GM21717 (cell line): ENCODE results near the gene SLC7A1.

Source experiments
- ATAC-seq: cut with Tn5 transposase; IDR thresholded peaks from one replicate; pipeline ENCODE4 v1.9.1; 2021; ENCODE audit warnings: mild to moderate bottlenecking, moderate library complexity; ENCODE audit not compliant: unreplicated experiment

Gene SLC7A1

DNA sequence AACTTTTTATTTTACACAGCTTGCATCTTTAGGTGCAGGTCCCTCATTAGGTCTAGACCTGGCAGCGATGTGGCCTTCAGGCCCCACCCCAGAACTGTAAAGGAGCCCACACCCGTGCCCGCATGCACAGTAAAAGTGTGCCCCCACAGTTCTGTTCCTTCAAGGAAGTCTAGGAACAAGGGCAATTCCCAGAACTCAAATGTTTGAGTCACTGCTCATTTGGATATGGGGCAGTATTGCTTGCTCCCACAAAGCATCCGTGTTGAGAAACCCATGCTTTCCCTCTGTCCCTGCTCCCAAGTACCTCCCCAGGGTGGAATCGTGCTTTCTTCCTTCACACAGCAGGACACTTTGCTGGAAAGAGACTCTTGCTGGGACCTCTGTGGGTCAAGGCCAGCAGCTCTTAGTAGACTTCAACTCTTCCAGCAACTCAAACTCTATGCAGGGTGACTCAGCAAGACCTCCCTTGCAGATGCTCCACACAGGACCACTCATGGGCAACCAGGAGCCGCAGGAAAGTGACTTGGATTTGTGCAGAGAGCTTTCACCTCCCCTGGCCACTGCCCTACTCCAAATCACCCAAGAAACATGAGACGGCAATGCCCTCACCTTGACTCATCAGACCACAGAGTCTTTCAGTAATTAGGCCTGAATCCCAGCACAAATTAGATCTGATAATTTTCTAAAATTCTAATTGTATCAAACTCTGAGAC, 12.3 kb downstream of the SLC7A1 start:
- ATAC-seq: no peak

DNA sequence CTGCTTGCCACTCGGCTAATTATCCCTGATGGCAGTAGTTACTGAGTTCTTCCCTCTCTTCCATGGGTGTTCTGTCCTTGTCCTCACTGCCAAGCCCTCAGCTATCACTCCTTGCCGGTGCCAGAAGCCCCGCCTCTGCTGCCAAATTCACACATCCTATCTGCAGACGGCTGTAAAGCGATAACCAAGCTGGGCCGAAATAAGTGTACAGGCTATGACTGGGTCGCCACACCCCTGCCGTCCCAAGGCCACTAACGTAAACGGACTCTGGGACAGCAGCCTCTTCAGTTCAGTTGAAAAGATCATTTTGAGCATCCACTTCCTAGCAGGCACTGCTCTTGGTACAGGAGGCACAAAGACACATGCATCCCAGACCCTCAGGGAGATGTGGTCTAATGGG, 13.3 kb downstream of the SLC7A1 start:
- no peak for ATAC-seq

DNA sequence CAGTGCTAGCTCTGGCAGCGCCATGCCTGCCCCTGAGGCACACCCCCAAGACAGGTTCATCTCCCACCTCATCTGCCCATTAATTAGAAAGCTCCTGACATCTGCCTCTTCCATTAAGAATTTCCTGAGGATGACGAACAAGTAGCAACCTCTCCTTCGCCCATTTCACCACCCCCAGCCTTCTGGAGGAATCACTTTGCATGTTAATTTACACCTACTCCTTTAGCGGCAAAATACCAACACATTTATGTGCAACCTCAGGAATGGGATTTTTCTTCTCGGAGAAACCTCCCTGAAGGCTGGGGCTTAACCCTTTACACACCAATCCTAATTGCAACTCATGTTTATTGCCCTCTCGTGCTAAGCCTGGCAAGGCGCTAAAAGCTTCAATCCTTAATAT, 13.8 kb downstream of the SLC7A1 start:
- ATAC-seq: no peak

DNA sequence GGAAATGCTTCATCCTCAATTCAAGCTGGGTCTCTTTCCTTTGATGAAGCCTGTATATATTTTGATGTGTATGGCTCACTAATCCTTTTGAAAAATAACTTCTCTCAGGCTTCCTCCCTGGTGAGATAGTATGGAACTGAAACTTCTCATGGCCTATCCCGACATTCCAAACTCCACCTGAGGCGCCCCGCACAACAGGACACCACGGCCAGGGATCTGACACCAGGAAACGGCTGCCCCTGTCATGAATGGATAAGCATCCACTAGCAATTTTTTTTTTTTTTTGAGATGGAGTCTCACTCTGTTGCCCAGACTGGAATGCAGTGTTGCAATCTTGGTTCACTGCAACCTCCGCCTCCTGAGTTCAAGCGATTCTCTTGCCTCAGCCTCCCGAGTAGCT, 16.4 kb downstream of the SLC7A1 start:
- no peak for ATAC-seq

DNA sequence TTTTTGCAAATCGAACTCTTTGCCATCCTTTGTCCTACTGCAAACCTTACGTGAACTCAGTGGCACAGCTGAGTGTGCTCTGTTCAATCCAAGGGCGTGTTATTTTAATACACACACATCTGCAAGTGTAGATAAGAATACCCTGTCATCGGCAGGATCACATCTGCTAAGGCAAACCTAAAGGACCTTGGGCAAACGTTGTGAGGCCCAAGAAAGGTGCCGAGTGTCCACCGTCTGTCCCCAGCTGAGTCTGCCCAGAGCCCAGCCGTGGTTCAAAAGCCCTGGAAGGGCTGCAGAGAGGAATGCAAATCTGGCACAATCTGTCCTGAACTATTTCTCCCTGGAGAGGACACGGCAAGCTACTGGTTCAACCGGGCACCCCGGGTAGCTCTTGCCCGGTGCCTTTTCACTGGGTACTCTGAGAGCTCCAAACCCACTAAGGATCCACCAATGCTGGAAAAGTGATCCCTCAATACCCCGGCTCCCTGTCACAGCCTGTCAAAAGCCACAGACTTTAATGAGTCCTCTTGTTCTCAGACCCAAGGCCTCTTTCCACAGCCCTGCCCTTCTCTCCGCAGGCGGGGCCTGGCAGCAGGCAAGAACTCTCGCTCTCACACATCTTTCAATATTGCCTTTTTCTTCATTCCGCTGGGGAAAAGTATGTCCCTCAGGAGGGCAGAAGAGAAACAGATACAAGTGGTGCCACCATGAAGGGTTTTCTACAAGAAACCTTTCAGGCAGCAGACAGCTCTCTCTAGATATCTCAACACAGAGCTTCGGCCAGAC, 17.0 kb downstream of the SLC7A1 start:
- ATAC-seq: no peak

DNA sequence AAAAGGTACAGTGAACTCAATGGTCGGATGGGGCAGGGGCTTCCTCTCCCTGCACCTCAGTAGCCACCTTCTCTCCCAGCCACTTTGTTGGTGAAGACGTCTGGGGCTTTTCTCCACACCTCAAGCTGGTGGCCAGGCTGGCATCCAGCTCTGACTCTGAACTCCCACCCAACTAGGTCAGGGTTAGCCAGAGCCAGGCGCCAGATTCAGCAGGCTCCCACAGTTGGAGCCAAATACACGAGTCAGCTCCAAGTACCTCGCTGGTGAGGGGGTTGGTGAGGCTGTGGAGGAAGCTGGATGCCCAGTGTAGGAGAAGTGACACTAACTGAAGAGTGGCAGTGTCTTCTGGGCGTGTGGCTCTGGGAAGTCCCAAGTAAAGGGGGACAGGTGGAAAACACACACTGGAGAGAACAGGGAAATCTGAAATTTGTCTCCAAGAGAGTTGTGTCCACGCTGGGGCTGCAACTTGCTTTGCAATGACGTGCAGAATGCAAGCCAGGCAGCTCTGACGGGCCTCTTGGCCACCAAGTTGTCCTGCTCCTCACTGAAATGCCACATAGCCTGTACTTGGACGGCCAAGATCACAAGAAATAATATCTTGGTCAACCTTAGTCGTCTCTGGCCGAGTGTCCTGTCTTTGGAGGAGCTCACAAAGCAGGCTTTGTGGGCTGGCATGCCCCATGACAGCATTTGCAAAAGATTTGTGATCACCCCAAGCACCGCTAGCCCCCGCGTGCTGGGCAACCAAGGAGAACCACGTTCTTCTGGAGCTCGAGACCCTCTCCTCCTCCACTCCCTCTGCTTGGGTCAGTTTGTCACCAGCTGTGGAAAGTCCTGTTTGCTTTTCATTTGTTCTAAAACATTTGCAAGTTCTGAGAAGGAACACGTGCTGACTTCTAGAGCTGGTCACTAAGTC, 18.1 kb downstream of the SLC7A1 start:
- ATAC-seq: no peak

DNA sequence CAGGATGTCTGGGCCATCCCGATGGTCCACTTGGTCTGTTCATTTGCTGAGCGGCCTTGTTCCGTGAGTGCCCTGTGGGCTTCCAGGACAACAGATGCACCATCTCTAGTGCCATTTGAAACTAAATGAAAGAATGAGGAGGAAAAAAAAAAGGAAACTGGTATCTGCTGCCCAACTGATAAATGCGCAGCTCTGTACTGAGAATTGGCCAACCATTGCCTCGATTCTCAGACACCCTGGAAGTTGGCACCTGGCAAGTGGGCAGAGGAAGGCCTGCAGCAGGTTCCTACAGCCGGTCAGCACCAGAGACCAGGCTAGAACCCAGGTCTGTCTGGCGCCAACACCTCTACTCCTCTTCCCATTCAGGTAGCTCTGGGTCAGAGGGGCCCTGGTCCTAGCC, 18.9 kb downstream of the SLC7A1 start:
- no peak for ATAC-seq

DNA sequence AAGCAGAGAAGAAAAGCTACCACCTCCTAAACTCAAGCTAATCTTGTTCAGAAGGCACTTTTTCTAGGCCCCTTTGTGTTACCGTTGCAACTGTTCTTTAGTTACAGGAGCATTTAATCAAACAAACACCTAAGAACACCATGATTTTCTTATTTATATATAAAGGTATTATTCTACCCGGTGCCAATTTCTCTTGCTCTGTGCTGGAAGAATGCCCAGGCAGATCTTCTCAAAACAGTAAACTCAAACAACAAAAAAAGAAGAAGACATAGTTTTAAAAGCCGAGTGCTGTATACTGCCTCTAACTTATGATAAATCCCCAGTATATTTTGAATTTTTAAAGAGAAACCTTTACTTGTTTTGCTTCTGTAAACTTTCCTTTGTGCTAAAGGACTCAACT, 20.4 kb downstream of the SLC7A1 start:
- no peak for ATAC-seq

DNA sequence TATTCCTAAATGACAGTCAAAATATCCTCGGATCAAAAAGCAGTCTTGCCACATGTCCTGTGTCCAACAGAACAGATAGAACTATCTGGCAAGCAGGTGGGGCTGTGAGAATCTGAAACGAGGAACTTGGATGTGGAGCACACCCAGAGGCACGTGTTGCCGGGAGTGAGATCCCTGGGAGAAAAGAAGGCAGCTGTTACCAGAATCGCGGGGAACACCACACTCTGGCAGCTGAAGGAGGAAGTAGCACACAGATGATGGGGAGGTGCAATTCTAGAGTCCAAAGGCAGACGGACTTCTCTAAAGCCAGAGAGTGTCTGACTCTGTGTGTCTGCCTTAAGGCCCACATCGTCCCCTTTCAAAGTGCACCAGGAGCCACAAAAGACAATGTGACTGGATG, 22.3 kb downstream of the SLC7A1 start:
- no peak for ATAC-seq

DNA sequence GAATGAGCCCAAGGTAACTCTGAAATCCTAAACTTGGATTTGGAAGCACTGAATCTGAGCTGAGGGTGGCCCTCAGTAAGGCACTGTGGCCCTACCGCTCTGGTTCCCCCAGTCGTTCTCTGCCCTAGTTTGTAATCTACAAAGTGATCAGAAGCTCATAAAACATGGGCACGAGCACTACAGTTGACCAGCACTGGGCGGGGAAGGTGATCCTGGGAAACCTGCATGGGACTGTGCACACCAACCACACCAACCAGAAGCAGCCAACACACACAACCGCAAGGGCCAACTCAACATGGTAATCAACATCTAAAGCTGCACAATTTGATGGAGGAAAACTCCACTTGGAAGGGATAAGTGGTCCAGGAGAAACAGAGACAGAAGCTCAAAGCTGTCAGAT, 22.9 kb downstream of the SLC7A1 start:
- no peak for ATAC-seq

DNA sequence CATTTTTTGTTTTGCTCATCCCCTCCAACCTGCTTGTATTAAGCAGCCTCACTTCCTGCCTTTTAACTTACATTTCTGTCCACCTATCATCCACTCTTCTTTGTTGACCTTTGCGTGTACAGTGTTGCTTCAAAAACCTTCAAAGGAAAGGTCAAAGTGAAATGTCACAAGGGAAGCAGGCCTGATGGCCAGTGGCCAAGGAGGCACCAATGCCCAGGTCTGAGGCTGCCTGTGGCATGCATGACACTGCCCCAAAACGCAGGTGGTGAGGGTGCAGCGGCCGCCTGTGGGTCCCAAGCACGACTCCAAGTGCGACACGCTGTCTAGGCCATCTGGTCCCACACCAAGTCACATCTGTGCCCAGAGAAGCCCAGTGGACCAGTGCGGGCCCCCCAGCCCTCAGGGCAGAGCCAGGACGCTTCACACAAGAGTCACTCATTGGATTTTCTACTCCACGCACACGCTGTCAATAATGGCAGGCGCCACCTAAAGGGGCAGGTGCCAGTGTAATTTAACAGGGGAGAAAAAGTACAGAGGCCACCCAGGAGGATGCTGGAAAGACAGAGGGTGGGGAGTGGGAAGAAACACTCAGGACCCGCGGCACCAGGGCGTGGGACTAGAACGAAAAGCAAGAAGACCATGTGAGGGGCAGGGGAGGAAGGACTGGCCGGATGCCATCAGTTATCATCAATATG, 23.5 kb downstream of the SLC7A1 start:
- ATAC-seq: no peak

DNA sequence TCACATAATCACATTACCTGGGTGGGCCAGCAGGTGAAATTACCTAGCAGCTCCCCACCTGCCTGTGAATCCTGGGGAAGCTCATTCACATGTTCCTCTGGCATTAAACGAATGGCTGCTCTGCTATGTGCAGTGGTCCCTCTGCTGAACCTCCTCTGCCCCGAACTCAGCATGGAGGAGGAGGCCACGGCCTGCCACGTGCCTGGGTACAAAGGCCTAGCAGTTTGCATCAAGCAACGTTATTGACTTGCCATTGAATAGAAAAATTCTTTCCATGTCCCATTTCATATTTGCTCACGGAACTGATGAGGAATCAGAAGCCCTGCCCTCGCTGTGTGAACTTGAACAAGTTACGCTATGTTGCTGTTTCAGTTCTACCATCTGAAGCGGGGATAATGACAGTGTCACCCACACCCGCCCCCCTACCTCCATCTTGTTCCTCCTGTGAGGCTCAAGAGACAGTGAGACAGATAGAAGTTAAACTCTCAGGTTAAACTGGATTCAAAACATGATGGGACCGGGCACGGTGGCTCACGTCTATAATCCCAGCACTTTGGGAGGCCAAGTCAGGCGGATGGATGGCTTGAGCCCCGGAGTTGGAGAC, 25.3 kb downstream of the SLC7A1 start:
- no peak for ATAC-seq

DNA sequence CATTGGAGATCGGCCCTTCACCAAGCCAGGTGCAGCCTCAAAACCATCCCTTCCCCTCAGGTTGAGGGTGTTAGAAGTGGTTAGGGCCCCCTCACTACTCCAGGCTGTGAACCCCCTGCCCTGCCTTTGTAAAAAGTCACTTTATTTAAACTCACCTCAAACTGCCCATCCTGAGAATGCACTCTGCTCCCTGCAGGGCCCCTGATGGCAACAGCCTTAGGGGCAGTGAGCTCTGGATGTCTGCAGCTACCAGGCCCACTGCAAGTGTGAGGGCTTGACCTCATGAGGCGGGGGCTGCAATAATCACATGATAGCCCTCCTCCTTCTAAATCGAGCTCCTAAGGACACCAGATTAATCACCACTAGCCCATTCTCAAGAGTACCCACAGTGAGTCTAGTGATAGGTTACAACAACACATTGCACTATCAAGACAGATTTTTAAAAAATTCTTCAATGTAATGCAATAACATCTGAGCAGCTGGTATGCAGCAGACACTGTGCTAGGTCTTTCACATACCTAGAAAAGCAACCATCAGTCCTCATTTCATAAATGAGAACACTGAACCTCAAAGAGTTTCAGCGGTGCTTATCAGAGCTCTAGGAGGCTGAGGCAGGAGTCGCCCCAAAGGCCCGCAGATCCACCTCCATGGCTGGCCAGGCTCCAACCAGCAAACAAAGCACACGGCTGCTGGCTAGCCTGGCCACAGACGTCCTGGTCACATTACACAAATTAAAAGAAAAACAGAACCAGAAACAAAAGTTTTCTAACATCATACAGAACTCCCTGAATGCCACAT, 26.0 kb downstream of the SLC7A1 start:
- no peak for ATAC-seq

DNA sequence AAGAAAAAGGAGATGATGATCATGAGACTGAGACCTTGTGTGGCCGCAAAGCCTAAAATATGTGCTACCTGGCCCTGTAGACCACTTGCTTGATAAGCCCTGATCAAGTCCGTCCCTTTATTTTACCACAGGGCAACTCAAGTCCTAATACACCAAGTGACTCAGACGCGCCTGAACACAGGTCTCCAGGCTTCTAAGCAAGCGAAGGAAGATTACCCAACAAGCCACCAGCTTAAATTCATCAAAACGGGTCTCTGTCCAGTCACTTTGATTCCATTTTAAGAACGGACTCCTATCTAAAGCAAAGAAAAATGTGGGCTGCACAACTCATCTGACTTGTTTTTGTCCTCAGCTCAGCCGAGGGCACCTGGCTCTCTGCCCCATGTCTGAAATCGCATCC, 26.8 kb downstream of the SLC7A1 start:
- ATAC-seq: no peak

DNA sequence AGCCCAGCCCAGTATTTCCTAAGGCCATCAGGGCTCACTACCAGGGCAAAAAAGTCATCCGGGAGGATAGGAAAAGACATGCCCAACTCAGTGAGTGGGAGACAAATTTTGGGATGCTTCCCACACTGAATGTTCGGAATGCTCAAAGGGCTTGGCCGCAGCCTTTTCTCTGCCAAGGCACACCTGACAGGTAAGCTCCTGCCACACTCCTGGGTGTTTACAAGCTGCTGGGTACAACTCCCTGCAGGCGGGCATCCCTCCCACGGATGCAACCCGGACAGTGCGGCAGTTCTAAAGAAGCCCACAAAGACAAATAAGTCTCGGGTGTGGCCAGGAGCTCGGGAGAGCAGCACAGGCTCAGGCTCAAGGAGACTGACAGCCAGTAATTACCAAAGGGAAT, 28.1 kb downstream of the SLC7A1 start:
- ATAC-seq: no peak

DNA sequence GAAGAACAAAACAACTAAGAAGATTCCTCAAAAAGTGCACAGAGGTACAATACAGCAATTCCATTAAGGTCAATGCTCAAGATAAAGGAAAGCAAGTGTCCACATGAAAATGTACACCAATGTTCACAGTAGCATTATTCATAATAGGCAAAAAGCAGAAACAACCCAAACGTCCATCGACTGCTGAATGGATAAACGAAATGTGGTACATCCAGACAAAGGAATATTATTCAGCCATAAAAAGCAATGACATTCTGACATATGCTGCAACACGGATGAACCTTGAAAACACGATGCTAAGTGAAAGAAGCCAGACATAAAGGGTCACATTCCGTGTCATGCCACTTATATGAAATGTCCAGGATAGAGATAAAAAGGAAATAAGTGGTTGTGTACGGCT, 29.3 kb downstream of the SLC7A1 start:
- ATAC-seq: no peak

DNA sequence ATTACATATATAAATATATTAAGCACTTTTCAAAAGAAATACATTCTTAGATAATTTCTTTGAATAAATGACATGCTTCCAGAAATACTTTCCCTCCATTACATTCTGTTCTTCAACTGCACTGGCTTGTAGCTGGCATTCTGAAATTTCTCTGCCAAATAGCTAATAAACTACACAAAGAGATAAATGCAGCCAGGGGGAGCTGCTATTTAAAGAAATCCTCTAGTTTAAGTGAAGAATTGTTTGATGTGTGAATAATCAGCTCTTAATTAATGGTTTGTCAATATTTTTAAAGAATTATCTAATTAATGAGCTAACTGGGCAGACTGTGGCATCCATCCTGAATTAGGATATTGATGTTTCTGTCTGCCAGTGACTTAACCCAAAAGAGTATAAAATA, 30.7 kb downstream of the SLC7A1 start:
- no peak for ATAC-seq

DNA sequence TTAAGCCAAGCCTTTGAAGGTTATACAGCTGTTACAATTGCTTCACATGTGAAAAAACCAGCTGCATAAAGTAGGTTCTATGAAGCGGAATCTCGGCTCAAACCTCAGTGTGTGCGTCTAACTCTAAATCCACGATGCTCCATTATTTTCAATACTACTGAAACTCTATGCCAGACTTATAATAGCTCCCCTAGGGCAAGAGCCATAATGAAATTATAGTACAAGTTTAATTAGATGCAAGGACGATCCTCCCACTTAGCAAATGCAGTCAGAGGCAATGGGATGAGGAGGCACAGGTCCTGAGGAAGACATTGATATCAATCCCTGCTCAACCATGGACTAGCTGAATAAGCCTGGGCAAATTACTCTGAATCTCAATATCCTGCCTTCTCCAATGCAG, 31.1 kb downstream of the SLC7A1 start:
- ATAC-seq: no peak

DNA sequence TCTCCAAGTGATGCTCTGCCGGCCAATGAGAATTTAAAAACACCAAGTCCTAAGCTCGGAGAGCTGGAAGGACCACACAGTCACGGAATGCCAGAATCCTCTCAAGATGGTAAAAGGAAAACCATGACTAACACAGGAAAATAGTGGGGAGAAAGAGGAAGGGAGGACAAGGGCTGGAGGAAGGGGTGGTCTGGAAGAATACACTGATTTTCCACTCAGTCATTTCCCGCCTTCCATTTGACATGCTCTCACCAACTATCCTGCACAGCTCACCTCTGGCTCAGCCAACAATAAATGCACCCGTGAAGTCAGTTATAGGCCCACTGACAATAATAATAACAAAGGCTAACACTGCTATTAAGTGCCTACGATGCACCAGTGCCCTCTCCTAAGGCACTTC, 31.5 kb downstream of the SLC7A1 start:
- no peak for ATAC-seq
